Activated naive CD4-positive, alpha-beta T cell treated with anti-CD3 and anti-CD28 coated beads for 36 hours (primary cell): ENCODE measurements around the gene SLC6A8. TPM values are rescaled to one million over a fixed set of nuclear protein-coding genes. Genes with fewer than 3 reads are reported as not detected.
"Not testable (repeated sequence)": the region's sequence is repeated elsewhere in the genome, so short reads cannot be mapped to it uniquely, and the experiment has no call there.

Experiments used
- CTCF ChIA-PET: fragments of 350-600 bp; sonication (Branson Sonifier 250); formaldehyde crosslinking; loops from one replicate; lab custom pipeline; 2021; ENCODE audit warnings: antibody characterized with exemption; lab: Charles Lee
- DNase-seq: peaks from one replicate; pipeline ENCODE4 v3.0.0-alpha.2; 2020
- H3K27ac Mint-ChIP-seq: one replicate; pipeline ENCODE4 v1.8.0; 2021; ENCODE audit warnings: mild to moderate bottlenecking, mixed read lengths
- H3K27me3 Mint-ChIP-seq: one replicate; pipeline ENCODE4 v1.8.0; 2021; ENCODE audit warnings: low read depth, mixed read lengths
- H3K36me3 Mint-ChIP-seq: one replicate; pipeline ENCODE4 v1.8.0; 2021; ENCODE audit warnings: low read depth, mixed read lengths
- H3K4me1 Mint-ChIP-seq: one replicate; pipeline ENCODE4 v1.8.0; 2021; ENCODE audit warnings: low read depth, mixed read lengths
- H3K4me3 Mint-ChIP-seq: one replicate; pipeline ENCODE4 v1.8.0; 2021; ENCODE audit warnings: mild to moderate bottlenecking, moderate library complexity, mixed read lengths
- H3K9me3 Mint-ChIP-seq: one replicate; pipeline ENCODE4 v1.8.0; 2021; ENCODE audit warnings: mixed read lengths
- intact Hi-C: fragments of 100-400 bp; cut with micrococcal nuclease; formaldehyde crosslinking; loops from one replicate; pipeline ENCODE4 v1.15.1; 2023
- total RNA-seq, 2 experiments: library from RNA; stranded (reverse); gene quantifications; one replicate each; pipeline ENCODE4 v1.2.3, GENCODE V29; 2021

Gene SLC6A8
- total RNA-seq, 2 experiments from 2014 or later: 0.32 to 0.41 TPM

GRCh38 chrX:153726286-153727122 is 38.8 kb downstream of the SLC6A8 start:
- peak; percentile 44 for DNase-seq
- Mint-ChIP-seq H3K4me1 (peaks cover 31% of the 10 kb centered on the region), H3K27me3 (no peaks in the 10 kb centered on the region), H3K36me3 (peaks cover 7% of the 10 kb centered on the region), H3K4me3 (peak overlapping the region; percentile 32), H3K27ac (peak overlapping the region; percentile 36), H3K9me3 (peaks cover 1% of the 10 kb centered on the region)
- CTCF ChIA-PET: interaction anchor here (0.6 kb wide), 1 partner anchor 90 kb away, joined by 3 read pairs; no protein-coding TSS in a partner anchor
- intact Hi-C loops: loop anchor here (5.0 kb wide), 1 partner anchor 371 kb away; the partner anchor contains the start of gene MECP2

GRCh38 chrX:153727123-153727931 is 39.6 kb downstream of the SLC6A8 start:
- no peak overlapping the region for H3K27ac Mint-ChIP-seq
- H3K36me3 Mint-ChIP-seq: peaks cover 7% of the 10 kb centered on the region
- H3K4me3 Mint-ChIP-seq: peak overlapping the region; percentile 32
- CTCF ChIA-PET: no interaction called here
- H3K27me3 Mint-ChIP-seq: no peaks in the 10 kb centered on the region
- no peak for DNase-seq
- intact Hi-C loops: loop anchor here (5.0 kb wide), 1 partner anchor 370 kb away; the partner anchor contains the start of gene MECP2
- H3K9me3 Mint-ChIP-seq: peaks cover 2% of the 10 kb centered on the region
- peaks cover 34% of the 10 kb centered on the region for H3K4me1 Mint-ChIP-seq

GRCh38 chrX:153728095-153728494 is 40.4 kb downstream of the SLC6A8 start:
- Mint-ChIP-seq H3K4me3 (no peak overlapping the region), H3K27ac (no peak overlapping the region), H3K9me3 (peaks cover 2% of the 10 kb centered on the region), H3K4me1 (peaks cover 31% of the 10 kb centered on the region), H3K36me3 (peaks cover 7% of the 10 kb centered on the region), H3K27me3 (no peaks in the 10 kb centered on the region)
- intact Hi-C loops: loop anchor here (5.0 kb wide), 1 partner anchor 369 kb away; the partner anchor contains the start of gene MECP2
- DNase-seq: no peak
- CTCF ChIA-PET: no interaction called here

- intact Hi-C loops: loop anchor here (5.0 kb wide), 1 partner anchor 368 kb away; the partner anchor contains the start of gene MECP2
- Mint-ChIP-seq H3K27ac (no peak overlapping the region), H3K4me1 (peaks cover 31% of the 10 kb centered on the region), H3K27me3 (no peaks in the 10 kb centered on the region), H3K4me3 (no peak overlapping the region), H3K36me3 (peaks cover 5% of the 10 kb centered on the region), H3K9me3 (peaks cover 2% of the 10 kb centered on the region)
- CTCF ChIA-PET: no interaction called here
- DNase-seq: no peak
These were observed 41.4 kb downstream of the SLC6A8 start for GRCh38 chrX:153728951-153729631.

- not testable (repeated sequence) for H3K9me3 Mint-ChIP-seq
These were observed 42.4 kb downstream of the SLC6A8 start for GRCh38 chrX:153730115-153730514.

GRCh38 chrX:153731117-153731844 is 43.6 kb downstream of the SLC6A8 start:
- no peak overlapping the region for H3K4me3 Mint-ChIP-seq
- H3K36me3 Mint-ChIP-seq: peaks cover 5% of the 10 kb centered on the region
- H3K4me1 Mint-ChIP-seq: peaks cover 35% of the 10 kb centered on the region
- intact Hi-C loops: no loop called here
- peaks cover 2% of the 10 kb centered on the region for H3K9me3 Mint-ChIP-seq
- CTCF ChIA-PET: no interaction called here
- no peaks in the 10 kb centered on the region for H3K27me3 Mint-ChIP-seq
- peak overlapping the region; percentile 65 for H3K27ac Mint-ChIP-seq
- no peak for DNase-seq

More at GRCh38 chrX:153730115-153730514, 42.4 kb downstream of the SLC6A8 start:
- H3K4me3 Mint-ChIP-seq, DNase-seq, CTCF ChIA-PET, intact Hi-C loops, H3K27ac Mint-ChIP-seq, H3K36me3 Mint-ChIP-seq, H3K27me3 Mint-ChIP-seq: not testable (repeated sequence)
- H3K4me1 Mint-ChIP-seq: peaks cover 33% of the 10 kb centered on the region

- no peak for DNase-seq
- H3K36me3 Mint-ChIP-seq: peaks cover 5% of the 10 kb centered on the region
- CTCF ChIA-PET: no interaction called here
- H3K4me3 Mint-ChIP-seq: no peak overlapping the region
- intact Hi-C loops: no loop called here
- H3K4me1 Mint-ChIP-seq: peaks cover 33% of the 10 kb centered on the region
- peaks cover 2% of the 10 kb centered on the region for H3K9me3 Mint-ChIP-seq
- H3K27me3 Mint-ChIP-seq: no peaks in the 10 kb centered on the region
- peak overlapping the region; percentile 65 for H3K27ac Mint-ChIP-seq
These were observed 44.1 kb downstream of the SLC6A8 start for GRCh38 chrX:153731845-153732215.

GRCh38 chrX:153732401-153732800 is 44.7 kb downstream of the SLC6A8 start:
- CTCF ChIA-PET: no interaction called here
- H3K27ac Mint-ChIP-seq: no peak overlapping the region
- H3K27me3 Mint-ChIP-seq: no peaks in the 10 kb centered on the region
- no peak for DNase-seq
- peaks cover 5% of the 10 kb centered on the region for H3K36me3 Mint-ChIP-seq
- intact Hi-C loops: no loop called here
- peaks cover 2% of the 10 kb centered on the region for H3K9me3 Mint-ChIP-seq
- no peak overlapping the region for H3K4me3 Mint-ChIP-seq
- H3K4me1 Mint-ChIP-seq: peaks cover 28% of the 10 kb centered on the region

GRCh38 chrX:153733651-153734240 is 46.0 kb downstream of the SLC6A8 start:
- CTCF ChIA-PET: interaction anchor here (1.1 kb wide), 1 partner anchor 11 kb away, joined by 3 read pairs; no protein-coding TSS in a partner anchor
- Mint-ChIP-seq H3K36me3 (peaks cover 3% of the 10 kb centered on the region), H3K9me3 (peaks cover 2% of the 10 kb centered on the region), H3K4me3 (no peak overlapping the region), H3K4me1 (peaks cover 26% of the 10 kb centered on the region), H3K27me3 (no peaks in the 10 kb centered on the region), H3K27ac (no peak overlapping the region)
- DNase-seq: no peak
- intact Hi-C loops: no loop called here

- peaks cover 2% of the 10 kb centered on the region for H3K9me3 Mint-ChIP-seq
- H3K4me3 Mint-ChIP-seq: no peak overlapping the region
- peaks cover 31% of the 10 kb centered on the region for H3K4me1 Mint-ChIP-seq
- CTCF ChIA-PET: no interaction called here
- intact Hi-C loops: no loop called here
- H3K27ac Mint-ChIP-seq: no peak overlapping the region
- no peak for DNase-seq
- no peaks in the 10 kb centered on the region for H3K27me3 Mint-ChIP-seq
- H3K36me3 Mint-ChIP-seq: peaks cover 3% of the 10 kb centered on the region
These were observed 47.1 kb downstream of the SLC6A8 start for GRCh38 chrX:153734871-153735270.

- no peak overlapping the region for H3K27ac Mint-ChIP-seq
- intact Hi-C loops: no loop called here
- no peaks in the 10 kb centered on the region for H3K27me3 Mint-ChIP-seq
- peaks cover 2% of the 10 kb centered on the region for H3K9me3 Mint-ChIP-seq
- peaks cover 35% of the 10 kb centered on the region for H3K4me1 Mint-ChIP-seq
- CTCF ChIA-PET: no interaction called here
- DNase-seq: no peak
- peaks cover 3% of the 10 kb centered on the region for H3K36me3 Mint-ChIP-seq
- H3K4me3 Mint-ChIP-seq: no peak overlapping the region
These were observed 47.5 kb downstream of the SLC6A8 start for GRCh38 chrX:153735274-153735673.
